ENCODE results near the gene SEC14L5.

GRCh38 chr16:4940719-4941118 is 17.4 kb upstream of the SEC14L5 start:
- TF ChIP-seq CTCF (IDR thresholded peaks at IDR 0.05; ENCODE audit: low read depth, low read length) (no peak), MAX (IDR thresholded peaks at IDR 0.05; ENCODE audit: low read depth, low read length) (no peak), POLR2A (IDR thresholded peaks at IDR 0.05; ENCODE audit: extremely low read depth, insufficient read length) (no peak), MYC (IDR thresholded peaks at IDR 0.05; ENCODE audit: low read depth, low read length) (no peak)

Measured in NB4 (cell line).